Peyer's patch (tissue), 4 donors: ENCODE measurements around the gene IQGAP2.

Source experiments
- POLR2A ChIP-seq, 2 donors: fragments of 450-650 bp; IDR thresholded peaks; one replicate each; pipeline ENCODE4 v1.5.1; 2017; ENCODE audit warnings: antibody characterized with exemption in 2 of 2, mild to moderate bottlenecking in 2 of 2, moderate library complexity in 2 of 2
- TF ChIP-seq, protein P1 (sequence below), 6 experiments: fragments of 450-650 bp in 4 of 6; fragments of 200-600 bp in 2 of 6; sonication (generic) in 1 of 6; IDR thresholded peaks; one replicate each; pipeline ENCODE4 v1.5.1; 2017 to 2019; ENCODE audit warnings: antibody characterized with exemption in 6 of 6, mild to moderate bottlenecking in 3 of 6, moderate library complexity in 1 of 6

DNA sequence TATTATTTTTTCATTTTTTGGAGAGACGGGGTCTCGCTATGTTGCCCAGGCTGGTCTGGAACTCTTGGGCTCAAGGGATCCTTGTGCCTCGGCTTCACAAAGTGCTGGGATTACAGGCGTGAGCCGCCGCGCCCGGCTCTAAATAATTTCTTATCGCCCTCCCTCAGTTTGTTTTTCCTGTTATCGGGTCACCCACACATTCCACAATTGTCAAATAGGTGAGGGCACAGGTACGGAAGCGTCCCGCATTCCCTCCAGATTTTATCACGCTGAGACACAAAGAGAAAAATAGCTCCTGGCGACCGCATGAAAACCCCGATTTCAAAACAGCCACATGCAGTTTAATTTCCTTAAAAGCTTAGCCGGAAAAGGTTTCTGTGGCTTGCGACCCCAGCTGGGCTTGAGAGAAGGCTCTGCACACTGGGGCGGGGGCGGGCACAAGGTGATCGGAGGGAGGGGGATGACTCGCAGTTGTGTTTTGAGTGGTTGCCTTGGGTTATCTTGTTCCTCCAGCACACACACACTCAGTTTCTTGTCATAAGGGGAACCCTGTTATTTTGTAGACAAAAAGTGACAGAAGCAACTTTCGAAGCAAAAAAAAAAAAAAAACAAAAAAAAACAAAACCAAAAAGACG is 717 bp upstream of the IQGAP2 start:
- TF ChIP-seq, protein P1, sequence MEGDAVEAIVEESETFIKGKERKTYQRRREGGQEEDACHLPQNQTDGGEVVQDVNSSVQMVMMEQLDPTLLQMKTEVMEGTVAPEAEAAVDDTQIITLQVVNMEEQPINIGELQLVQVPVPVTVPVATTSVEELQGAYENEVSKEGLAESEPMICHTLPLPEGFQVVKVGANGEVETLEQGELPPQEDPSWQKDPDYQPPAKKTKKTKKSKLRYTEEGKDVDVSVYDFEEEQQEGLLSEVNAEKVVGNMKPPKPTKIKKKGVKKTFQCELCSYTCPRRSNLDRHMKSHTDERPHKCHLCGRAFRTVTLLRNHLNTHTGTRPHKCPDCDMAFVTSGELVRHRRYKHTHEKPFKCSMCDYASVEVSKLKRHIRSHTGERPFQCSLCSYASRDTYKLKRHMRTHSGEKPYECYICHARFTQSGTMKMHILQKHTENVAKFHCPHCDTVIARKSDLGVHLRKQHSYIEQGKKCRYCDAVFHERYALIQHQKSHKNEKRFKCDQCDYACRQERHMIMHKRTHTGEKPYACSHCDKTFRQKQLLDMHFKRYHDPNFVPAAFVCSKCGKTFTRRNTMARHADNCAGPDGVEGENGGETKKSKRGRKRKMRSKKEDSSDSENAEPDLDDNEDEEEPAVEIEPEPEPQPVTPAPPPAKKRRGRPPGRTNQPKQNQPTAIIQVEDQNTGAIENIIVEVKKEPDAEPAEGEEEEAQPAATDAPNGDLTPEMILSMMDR (IDR thresholded peaks at IDR 0.05), result no peak
- TF ChIP-seq POLR2A (IDR thresholded peaks at IDR 0.05), result no peak
